H1 (cell line): ENCODE results near the gene PRKAR2A.

Experiments
- ATF2 ChIP-seq: IDR thresholded peaks from 2 replicates; pipeline ENCODE4 v1.6.1; 2012; ENCODE audit warnings: low read length, inconsistent platforms
- CTCF ChIP-seq, 3 experiments: IDR thresholded peaks; 1 replicate in 2 of 3; 2 replicates in 1 of 3; pipeline versions ENCODE4 v1.5.1 to v1.6.1; 2011; ENCODE audit warnings: low read length in 3 of 3, mild to moderate bottlenecking in 3 of 3, inconsistent platforms in 2 of 3, low read depth in 1 of 3, moderate library complexity in 1 of 3; ENCODE audit not compliant: insufficient read depth in 1 of 3; ENCODE audit errors: control extremely low read depth in 1 of 3
- GABPA ChIP-seq: IDR thresholded peaks from 2 replicates; pipeline ENCODE4 v1.6.1; 2011; ENCODE audit warnings: mild to moderate bottlenecking, low read length, moderate library complexity, borderline replicate concordance; ENCODE audit not compliant: insufficient read depth
- RAD21 ChIP-seq, 2 experiments: IDR thresholded peaks in 1 of 2; conservative IDR thresholded peaks in 1 of 2; 2 replicates each; pipeline ENCODE4 v1.6.1; 2011; ENCODE audit warnings: low read depth in 2 of 2, low read length in 2 of 2, improper control_type of control experiment in 1 of 2, inconsistent platforms in 1 of 2, mild to moderate bottlenecking in 1 of 2, moderate library complexity in 1 of 2
- SRF ChIP-seq: IDR thresholded peaks from 2 replicates; pipeline ENCODE4 v1.6.1; 2011; ENCODE audit warnings: mild to moderate bottlenecking, low read depth, low read length, moderate library complexity
- TAF1 ChIP-seq: IDR thresholded peaks from 2 replicates; pipeline ENCODE4 v1.6.1; 2011; ENCODE audit warnings: mild to moderate bottlenecking, low read depth, low read length

DNA sequence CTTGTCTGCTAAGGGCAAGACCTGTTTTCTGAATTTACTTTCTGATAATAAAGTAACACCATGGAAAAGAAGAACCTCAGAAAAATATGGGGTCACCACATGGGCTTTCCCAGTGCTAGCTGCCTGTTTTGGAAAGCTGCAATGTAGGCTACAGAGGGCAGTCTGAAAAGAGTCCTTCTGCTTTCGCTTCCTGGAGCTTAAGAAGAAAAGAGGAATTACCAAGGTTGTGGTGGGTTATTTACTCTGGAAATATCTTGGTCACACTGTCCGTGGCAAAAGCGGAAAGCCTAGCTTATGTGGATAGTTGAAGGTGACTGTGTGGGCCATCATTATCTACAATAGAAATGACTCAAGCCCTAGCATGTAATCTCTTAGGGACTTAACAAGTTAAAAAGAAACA, 98.9 kb downstream of the PRKAR2A start:
- TF ChIP-seq RAD21 (IDR thresholded peaks at IDR 0.05 in 1 of 2, conservative IDR thresholded peaks at IDR 0.05 in 1 of 2; ENCODE audit: low read depth in 2 of 2, low read length in 2 of 2) = no peak
- no peak for TF ChIP-seq CTCF (IDR thresholded peaks at IDR 0.05; ENCODE audit: control extremely low read depth in 1 of 3, insufficient read depth in 1 of 3, low read depth in 1 of 3, low read length in 3 of 3)
- TF ChIP-seq GABPA = no peak
- TF ChIP-seq SRF = no peak
- no peak for TF ChIP-seq ATF2
- TF ChIP-seq TAF1 = no peak
